ENCODE measurements around the gene IRF3.
A peak's percentile ranks its signal among the peaks of the same experiment; 100 is the strongest.

The IRF3 gene

DNA sequence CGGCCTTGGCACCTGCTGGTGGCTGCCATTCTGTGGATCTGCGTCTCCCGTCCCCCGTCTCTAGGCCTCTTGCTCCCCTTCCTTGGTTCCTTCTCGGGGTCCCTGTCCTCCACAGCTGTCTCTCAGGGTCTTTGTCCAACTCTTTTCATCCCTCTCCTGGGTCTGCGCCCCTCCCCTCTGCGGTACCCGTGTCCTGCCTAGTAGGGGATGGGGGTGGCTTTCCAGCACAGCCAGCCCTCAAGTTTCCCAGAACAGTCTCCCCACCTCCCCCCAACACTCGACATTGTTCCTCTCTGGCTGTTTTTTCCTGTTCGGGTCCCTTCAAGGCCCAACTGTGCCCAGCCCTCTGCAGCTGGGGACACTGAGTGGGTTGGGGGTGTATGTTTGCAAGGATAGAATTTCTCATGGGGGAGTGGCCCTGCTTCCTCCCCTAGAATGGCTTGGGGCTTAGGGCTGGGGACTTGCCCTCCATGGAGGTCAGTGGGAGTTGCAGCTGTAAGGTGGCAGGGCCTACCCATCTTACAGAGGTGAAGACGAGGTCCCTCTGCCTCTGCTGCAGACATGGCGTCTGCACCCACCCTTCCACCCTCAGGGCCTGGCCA is 23.0 kb upstream of the IRF3 start:
- ChIA-PET POLR2A (ENCODE audit: low non-redundant PET) (no interaction called here), CTCF (interaction anchor here (0.7 to 1.3 kb wide), 3 partner anchors 8 to 10 kb away, joined by 3 to 5 read pairs (median 5); no protein-coding TSS in a partner anchor)
- peak overlapping the region; percentile 34; the same call in 1 of the 2 replicates for H3K27ac ChIP-seq

DNA sequence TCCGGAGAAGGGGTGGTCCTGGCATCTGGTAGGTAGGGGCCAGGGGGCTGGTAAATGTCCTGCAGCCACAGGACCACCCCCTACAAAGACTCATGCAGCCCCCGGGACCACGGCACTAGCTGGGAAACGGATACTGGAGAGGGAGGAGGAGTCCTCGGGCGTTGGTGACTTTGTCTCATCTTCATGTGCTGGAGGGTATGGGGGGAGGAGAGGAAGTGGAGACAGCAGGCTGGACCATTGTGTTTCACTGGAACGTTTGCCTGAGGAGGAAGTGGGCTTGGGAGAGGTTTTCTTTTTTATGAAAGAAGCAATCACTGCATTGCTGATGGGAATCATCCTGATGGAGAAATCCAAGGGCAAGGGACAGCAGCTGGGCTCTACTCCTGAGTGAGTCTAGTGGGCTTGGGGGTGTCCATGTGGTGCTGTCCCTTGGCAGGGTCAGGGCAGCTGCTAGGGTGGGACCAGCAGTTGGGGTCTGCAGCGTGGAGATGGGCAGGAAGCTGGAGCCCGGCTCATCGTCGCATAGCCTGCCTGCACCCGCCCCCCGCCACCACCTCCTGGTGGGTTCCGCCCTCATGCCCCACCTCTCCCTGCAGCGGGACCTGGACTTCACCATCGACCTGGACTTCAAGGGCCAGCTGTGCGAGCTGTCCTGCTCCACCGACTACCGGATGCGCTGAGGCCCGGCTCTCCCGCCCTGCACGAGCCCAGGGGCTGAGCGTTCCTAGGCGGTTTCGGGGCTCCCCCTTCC is 22.1 kb upstream of the IRF3 start:
- ChIA-PET POLR2A (ENCODE audit: low non-redundant PET) (no interaction called here), CTCF (interaction anchor here (0.7 kb wide), 2 partner anchors 9 to 220 kb away, joined by 3 to 4 read pairs; no protein-coding TSS in a partner anchor)
- peak overlapping the region; percentile 34 for H3K27ac ChIP-seq
- TF ChIP-seq, protein P1, sequence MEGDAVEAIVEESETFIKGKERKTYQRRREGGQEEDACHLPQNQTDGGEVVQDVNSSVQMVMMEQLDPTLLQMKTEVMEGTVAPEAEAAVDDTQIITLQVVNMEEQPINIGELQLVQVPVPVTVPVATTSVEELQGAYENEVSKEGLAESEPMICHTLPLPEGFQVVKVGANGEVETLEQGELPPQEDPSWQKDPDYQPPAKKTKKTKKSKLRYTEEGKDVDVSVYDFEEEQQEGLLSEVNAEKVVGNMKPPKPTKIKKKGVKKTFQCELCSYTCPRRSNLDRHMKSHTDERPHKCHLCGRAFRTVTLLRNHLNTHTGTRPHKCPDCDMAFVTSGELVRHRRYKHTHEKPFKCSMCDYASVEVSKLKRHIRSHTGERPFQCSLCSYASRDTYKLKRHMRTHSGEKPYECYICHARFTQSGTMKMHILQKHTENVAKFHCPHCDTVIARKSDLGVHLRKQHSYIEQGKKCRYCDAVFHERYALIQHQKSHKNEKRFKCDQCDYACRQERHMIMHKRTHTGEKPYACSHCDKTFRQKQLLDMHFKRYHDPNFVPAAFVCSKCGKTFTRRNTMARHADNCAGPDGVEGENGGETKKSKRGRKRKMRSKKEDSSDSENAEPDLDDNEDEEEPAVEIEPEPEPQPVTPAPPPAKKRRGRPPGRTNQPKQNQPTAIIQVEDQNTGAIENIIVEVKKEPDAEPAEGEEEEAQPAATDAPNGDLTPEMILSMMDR (conservative IDR thresholded peaks at IDR 0.05; ENCODE audit: low read depth) = no peak
- DNase-seq (ENCODE audit: low spot score) = no peak

More for the DNA sequence above, 23.0 kb upstream of the IRF3 start:
- TF ChIP-seq, protein P1 (conservative IDR thresholded peaks at IDR 0.05; ENCODE audit: low read depth) = no peak
- DNase-seq (ENCODE audit: low spot score) = no peak

DNA sequence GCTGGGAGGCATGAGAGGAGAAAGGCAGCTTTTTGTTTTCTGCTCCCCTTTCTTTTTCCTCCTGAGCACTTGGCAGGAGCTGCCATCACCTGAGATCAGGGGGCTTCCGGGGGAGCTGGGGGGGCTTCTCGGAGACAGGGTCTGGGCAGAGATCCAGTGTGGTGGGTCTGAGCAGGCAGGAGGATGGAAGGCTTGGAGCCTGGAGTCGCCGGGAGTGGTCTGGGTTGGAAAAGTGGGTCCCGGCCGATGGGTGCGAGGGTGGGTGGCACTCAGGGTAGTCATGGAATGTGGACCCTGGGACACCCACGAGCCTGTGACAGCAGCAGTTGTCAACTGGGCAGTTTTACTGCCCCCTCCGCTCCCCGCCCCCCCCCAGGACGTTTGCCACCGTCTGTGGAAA is 21.5 kb upstream of the IRF3 start:
- POLR2A ChIA-PET (ENCODE audit: low non-redundant PET) = no interaction called here
- H3K27ac ChIP-seq = peak overlapping the region; percentile 34
- TF ChIP-seq, protein P1 (conservative IDR thresholded peaks at IDR 0.05; ENCODE audit: low read depth) = no peak
- no peak for DNase-seq (ENCODE audit: low spot score)
- CTCF ChIA-PET = interaction anchor here (0.7 kb wide), 1 partner anchor 220 kb away, joined by 4 read pairs; no protein-coding TSS in a partner anchor

DNA sequence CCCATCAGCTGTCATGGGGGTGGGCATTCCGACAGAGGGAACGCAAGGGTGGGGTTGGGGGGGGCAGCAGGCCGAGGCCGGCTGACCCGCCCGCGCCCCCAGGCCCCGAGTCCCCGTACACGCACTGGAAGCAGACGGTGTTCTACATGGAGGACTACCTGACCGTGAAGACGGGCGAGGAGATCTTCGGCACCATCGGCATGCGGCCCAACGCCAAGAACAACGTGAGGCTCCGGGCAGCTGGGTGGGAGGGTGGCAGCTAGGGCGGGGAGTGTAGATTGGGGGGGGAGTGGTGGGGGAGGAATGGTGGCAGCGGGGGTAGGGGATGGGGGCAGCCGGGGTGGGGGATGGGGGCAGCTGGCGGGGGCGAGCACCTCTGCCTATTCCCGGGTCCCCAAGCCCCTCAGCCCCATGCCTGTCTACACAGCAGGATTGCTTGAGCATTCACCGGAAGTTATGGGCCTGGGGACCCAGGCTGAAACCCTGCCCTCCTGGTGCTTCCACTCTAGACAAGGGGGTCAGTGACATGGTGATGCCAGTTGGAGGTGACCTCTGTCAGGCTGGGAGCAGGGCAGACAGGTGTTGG is 20.9 kb upstream of the IRF3 start:
- ChIA-PET CTCF (no interaction called here), POLR2A (ENCODE audit: low non-redundant PET) (no interaction called here)
- H3K27ac ChIP-seq = peak overlapping the region; percentile 34
- DNase-seq (ENCODE audit: low spot score) = no peak
- TF ChIP-seq, protein P1 (conservative IDR thresholded peaks at IDR 0.05; ENCODE audit: low read depth) = no peak

DNA sequence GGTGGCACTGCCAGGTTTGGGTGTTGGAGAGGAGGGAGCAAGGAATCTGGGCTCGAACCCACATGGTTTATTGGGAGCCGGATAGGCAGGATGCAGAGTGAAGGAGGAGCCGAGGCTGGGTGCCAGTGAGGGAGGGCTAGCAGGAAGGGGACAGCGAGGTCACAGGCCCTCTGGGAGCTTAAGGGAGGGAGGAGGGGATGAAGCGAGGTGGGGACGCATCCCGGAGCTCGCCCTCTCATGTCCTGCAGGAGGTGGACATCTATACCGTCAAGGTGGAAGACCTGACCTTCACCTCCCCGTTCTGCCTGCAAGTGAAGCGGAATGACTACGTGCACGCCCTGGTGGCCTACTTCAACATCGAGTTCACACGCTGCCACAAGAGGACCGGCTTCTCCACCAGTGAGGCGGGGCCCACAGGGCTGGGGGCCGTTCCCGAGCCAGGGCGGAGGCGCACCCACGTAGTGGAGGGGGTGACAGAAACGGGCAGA is 20.2 kb upstream of the IRF3 start:
- ChIA-PET POLR2A (ENCODE audit: low non-redundant PET) (no interaction called here), CTCF (no interaction called here)
- H3K27ac ChIP-seq = peak overlapping the region; percentile 27
- TF ChIP-seq, protein P1 (conservative IDR thresholded peaks at IDR 0.05; ENCODE audit: low read depth) = no peak
- no peak for DNase-seq (ENCODE audit: low spot score)

DNA sequence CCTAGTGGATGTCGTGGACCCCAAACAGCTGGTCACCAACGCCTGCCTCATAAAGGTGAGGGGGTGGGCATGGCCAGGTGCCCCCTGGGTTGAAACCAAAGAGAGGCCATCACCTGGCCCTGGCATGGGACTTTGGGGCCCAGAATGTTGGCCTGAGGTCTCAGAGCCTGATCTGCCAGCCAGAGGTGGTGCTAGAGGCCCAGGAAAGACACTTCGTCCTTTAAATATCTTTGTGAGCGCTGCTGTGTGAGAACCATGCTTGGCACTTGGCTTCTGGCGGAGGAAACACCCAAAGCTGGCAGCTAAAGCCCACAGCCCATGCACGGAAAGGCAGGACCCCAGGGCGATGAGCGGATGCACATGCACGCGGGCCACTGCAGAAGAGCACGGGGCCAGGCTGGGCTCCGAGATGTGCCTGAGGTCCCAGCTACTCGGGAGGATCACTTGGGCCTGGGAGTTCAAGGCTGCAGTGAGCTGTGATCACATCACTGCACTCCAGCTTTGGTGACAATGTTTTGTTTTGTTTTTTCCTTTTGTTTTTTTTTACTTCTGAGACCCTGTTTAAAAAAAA is 19.4 kb upstream of the IRF3 start:
- H3K27ac ChIP-seq = peak overlapping the region; percentile 27
- DNase-seq (ENCODE audit: low spot score) = no peak
- TF ChIP-seq, protein P1 (conservative IDR thresholded peaks at IDR 0.05; ENCODE audit: low read depth) = no peak
- ChIA-PET CTCF (interaction anchor here (0.5 to 1.0 kb wide), 3 partner anchors 40 to 131 kb away, joined by 3 to 4 read pairs (median 4); no protein-coding TSS in a partner anchor), POLR2A (ENCODE audit: low non-redundant PET) (interaction anchor here (0.6 kb wide), 1 partner anchor 37 kb away, joined by 3 read pairs; no protein-coding TSS in a partner anchor)

Measured in RWPE1 (cell line).